ENCODE results near the gene GOLGA6D. TPM values are rescaled to one million over a fixed set of nuclear protein-coding genes. Genes with fewer than 3 reads are reported as not detected.

GOLGA6D gene
- polyA plus RNA-seq, 1 experiment = not detected

GRCh38 chr15:75321711-75322110 lies 39.1 kb downstream of the GOLGA6D start:
- ChIA-PET POLR2A (interaction anchor here (0.7 kb wide), 1 partner anchor 351 kb away, joined by 3 read pairs; no protein-coding TSS in a partner anchor), CTCF (interaction anchor here (0.7 kb wide), 1 partner anchor 480 kb away, joined by 3 read pairs; no protein-coding TSS in a partner anchor)
- no peak for TF ChIP-seq CTCF (IDR thresholded peaks at IDR 0.05; ENCODE audit: low read depth, low read length)

GRCh38 chr15:75325922-75326321 lies 43.3 kb downstream of the GOLGA6D start:
- H3K9me3 ChIP-seq (ENCODE audit: control insufficient read depth, insufficient read depth, low read length) = no peaks in the 10 kb centered on the region
- H3K27me3 ChIP-seq (ENCODE audit: control insufficient read depth, insufficient read depth, low read length) = peaks cover 15% of the 10 kb centered on the region
- H3K4me3 ChIP-seq (ENCODE audit: low read depth, low read length) = no peak overlapping the region
- no peak for TF ChIP-seq CTCF (IDR thresholded peaks at IDR 0.05; ENCODE audit: low read depth, low read length)
- ChIA-PET CTCF (no interaction called here), POLR2A (no interaction called here)
- no peak overlapping the region for H3K27ac ChIP-seq (ENCODE audit: low read depth, low read length)
- no peak for DNase-seq (ENCODE audit: low read depth, low spot score)

More at GRCh38 chr15:75321711-75322110, 39.1 kb downstream of the GOLGA6D start:
- DNase-seq (ENCODE audit: low read depth, low spot score) = no peak
- Histone ChIP-seq H3K27me3 (ENCODE audit: control insufficient read depth, insufficient read depth, low read length) (peaks cover 19% of the 10 kb centered on the region), H3K4me3 (ENCODE audit: low read depth, low read length) (no peak overlapping the region), H3K27ac (ENCODE audit: low read depth, low read length) (no peak overlapping the region), H3K9me3 (ENCODE audit: control insufficient read depth, insufficient read depth, low read length) (no peaks in the 10 kb centered on the region)

GRCh38 chr15:75327005-75327404 lies 44.4 kb downstream of the GOLGA6D start:
- no peak for TF ChIP-seq CTCF (IDR thresholded peaks at IDR 0.05; ENCODE audit: low read depth, low read length)
- no peaks in the 10 kb centered on the region for H3K9me3 ChIP-seq (ENCODE audit: control insufficient read depth, insufficient read depth, low read length)
- H3K4me3 ChIP-seq (ENCODE audit: low read depth, low read length) = no peak overlapping the region
- POLR2A ChIA-PET = no interaction called here
- H3K27me3 ChIP-seq (ENCODE audit: control insufficient read depth, insufficient read depth, low read length) = peaks cover 15% of the 10 kb centered on the region
- CTCF ChIA-PET = no interaction called here
- DNase-seq (ENCODE audit: low read depth, low spot score) = no peak
- H3K27ac ChIP-seq (ENCODE audit: low read depth, low read length) = no peak overlapping the region

- POLR2A ChIA-PET = no interaction called here
- no peak for DNase-seq (ENCODE audit: low read depth, low spot score)
- no peak for TF ChIP-seq CTCF (IDR thresholded peaks at IDR 0.05; ENCODE audit: low read depth, low read length)
- Histone ChIP-seq H3K4me3 (ENCODE audit: low read depth, low read length) (no peak overlapping the region), H3K27me3 (ENCODE audit: control insufficient read depth, insufficient read depth, low read length) (peaks cover 15% of the 10 kb centered on the region), H3K27ac (ENCODE audit: low read depth, low read length) (no peak overlapping the region), H3K9me3 (ENCODE audit: control insufficient read depth, insufficient read depth, low read length) (no peaks in the 10 kb centered on the region)
- CTCF ChIA-PET = no interaction called here
Observed at GRCh38 chr15:75327491-75327890, 44.9 kb downstream of the GOLGA6D start.

DNA sequence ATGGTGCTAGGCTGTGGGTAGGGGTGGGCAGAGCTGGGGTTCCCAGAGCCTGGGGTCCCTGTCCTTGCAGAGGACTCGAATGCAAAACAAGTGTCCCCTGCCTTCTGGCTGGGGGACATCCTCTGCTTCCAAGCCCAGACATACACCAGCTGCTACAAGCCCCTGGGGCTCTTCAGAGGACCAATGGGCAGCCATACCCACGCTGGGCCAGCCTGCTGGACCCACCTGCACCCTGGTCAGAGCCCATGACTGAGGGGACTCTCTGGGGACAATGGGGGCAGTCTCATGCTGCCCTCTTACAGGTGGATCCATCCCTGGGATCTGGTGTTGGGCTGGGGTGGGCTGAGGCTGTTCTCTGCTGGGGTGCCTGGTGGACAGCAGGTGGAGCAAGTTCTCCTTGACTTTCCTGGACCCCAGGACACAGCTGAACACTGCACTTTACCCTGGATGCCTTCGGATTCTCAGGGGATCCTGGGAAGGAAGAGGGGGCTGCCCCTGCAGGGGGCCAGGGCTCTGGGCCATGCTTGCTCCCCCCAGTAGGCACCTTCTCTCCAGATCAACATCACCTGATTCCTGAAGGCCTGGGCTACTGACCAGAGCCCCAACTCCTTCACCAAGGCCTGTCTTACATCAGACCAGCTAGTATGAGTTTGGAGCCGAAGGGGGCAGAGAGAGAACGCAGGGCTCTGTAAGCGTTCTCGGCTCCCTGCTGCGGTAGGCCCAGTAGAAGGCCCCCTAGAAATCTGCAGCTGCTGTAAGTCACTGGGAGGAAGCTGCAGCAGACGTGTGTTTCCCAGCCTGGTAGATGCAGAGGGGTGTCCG lies 46.1 kb downstream of the GOLGA6D start:
- ChIA-PET POLR2A (no interaction called here), CTCF (interaction anchor here (0.6 kb wide), 1 partner anchor 13 kb away, joined by 5 read pairs; no protein-coding TSS in a partner anchor)
- H3K27me3 ChIP-seq (ENCODE audit: control insufficient read depth, insufficient read depth, low read length) = peaks cover 9% of the 10 kb centered on the region
- no peaks in the 10 kb centered on the region for H3K9me3 ChIP-seq (ENCODE audit: control insufficient read depth, insufficient read depth, low read length)
- DNase-seq (ENCODE audit: low read depth, low spot score) = no peak
- no peak overlapping the region for H3K27ac ChIP-seq (ENCODE audit: low read depth, low read length)
- H3K4me3 ChIP-seq (ENCODE audit: low read depth, low read length) = no peak overlapping the region
- TF ChIP-seq CTCF (IDR thresholded peaks at IDR 0.05; ENCODE audit: low read depth, low read length) = no peak

Data from AG04450 (cell line).